Karpas-422 (cell line): ENCODE measurements around the gene UNC5B. TPM values are rescaled to one million over a fixed set of nuclear protein-coding genes. Genes with fewer than 3 reads are reported as not detected.

ENCODE experiments used
- DNase-seq: peaks from one replicate; pipeline ENCODE4 v3.0.0-alpha.2; 2015
- H2AFZ ChIP-seq: fragments of 200-600 bp; sonication (generic); 2 replicates; pipeline ENCODE4 v1.6.1; 2014; ENCODE audit warnings: antibody characterized with exemption, low read length, mixed read lengths
- H3K27ac ChIP-seq: fragments of 200-600 bp; sonication (generic); 2 replicates; pipeline ENCODE4 v1.5.1; 2014; ENCODE audit warnings: mild to moderate bottlenecking, low read length, moderate library complexity
- H3K27me3 ChIP-seq: fragments of 200-600 bp; sonication (generic); 2 replicates; pipeline ENCODE4 v1.6.1; 2014; ENCODE audit warnings: low read length, mixed read lengths
- H3K36me3 ChIP-seq: fragments of 200-600 bp; sonication (generic); 2 replicates; pipeline ENCODE4 v1.6.1; 2014; ENCODE audit warnings: low read length, mixed read lengths; ENCODE audit not compliant: insufficient read depth
- H3K4me1 ChIP-seq: fragments of 200-600 bp; sonication (generic); 2 replicates; pipeline ENCODE4 v1.6.1; 2014; ENCODE audit warnings: mild to moderate bottlenecking, low read length, mixed read lengths
- H3K4me2 ChIP-seq: fragments of 200-600 bp; sonication (generic); 2 replicates; pipeline ENCODE4 v1.6.1; 2014; ENCODE audit warnings: low read length, low read depth, mild to moderate bottlenecking; ENCODE audit not compliant: poor library complexity, severe bottlenecking
- H3K4me3 ChIP-seq: fragments of 200-600 bp; sonication (generic); 2 replicates; pipeline ENCODE4 v1.5.1; 2014; ENCODE audit warnings: mild to moderate bottlenecking, antibody characterized with exemption, low read length, mixed read lengths
- H3K79me2 ChIP-seq: fragments of 200-600 bp; sonication (generic); 2 replicates; pipeline ENCODE4 v1.6.1; 2014; ENCODE audit warnings: mild to moderate bottlenecking, low read length, mixed read lengths
- H3K9ac ChIP-seq: fragments of 200-600 bp; sonication (generic); 2 replicates; pipeline ENCODE4 v1.6.0; 2014; ENCODE audit warnings: low read length
- H3K9me2 ChIP-seq: fragments of 200-600 bp; sonication (generic), shearing (Covaris generic); replicated peaks from 2 replicates; pipeline ENCODE4 v1.6.0; 2014; ENCODE audit warnings: mild to moderate bottlenecking, low read length, moderate library complexity; ENCODE audit not compliant: insufficient read depth
- H3K9me3 ChIP-seq: fragments of 300-700, 200-600 bp; sonication (generic); 2 replicates; pipeline ENCODE4 v1.6.1; 2014; ENCODE audit warnings: low read length, mixed read lengths
- H4K20me1 ChIP-seq: fragments of 200-600 bp; sonication (generic); 2 replicates; pipeline ENCODE4 v1.6.1; 2014; ENCODE audit warnings: mild to moderate bottlenecking, antibody characterized with exemption, low read length, low read depth; ENCODE audit not compliant: insufficient read depth
- total RNA-seq: library from RNA; depleted of rRNA; stranded (reverse); fragments of >200 nt; shearing (Covaris generic); gene quantifications from 2 replicates; pipeline ENCODE4 v1.2.3, GENCODE V29; 2014; ENCODE audit warnings: low replicate concordance; rRNA removed

The UNC5B gene
- total RNA-seq, 1 experiment from 2014 or later, result not detected

DNA sequence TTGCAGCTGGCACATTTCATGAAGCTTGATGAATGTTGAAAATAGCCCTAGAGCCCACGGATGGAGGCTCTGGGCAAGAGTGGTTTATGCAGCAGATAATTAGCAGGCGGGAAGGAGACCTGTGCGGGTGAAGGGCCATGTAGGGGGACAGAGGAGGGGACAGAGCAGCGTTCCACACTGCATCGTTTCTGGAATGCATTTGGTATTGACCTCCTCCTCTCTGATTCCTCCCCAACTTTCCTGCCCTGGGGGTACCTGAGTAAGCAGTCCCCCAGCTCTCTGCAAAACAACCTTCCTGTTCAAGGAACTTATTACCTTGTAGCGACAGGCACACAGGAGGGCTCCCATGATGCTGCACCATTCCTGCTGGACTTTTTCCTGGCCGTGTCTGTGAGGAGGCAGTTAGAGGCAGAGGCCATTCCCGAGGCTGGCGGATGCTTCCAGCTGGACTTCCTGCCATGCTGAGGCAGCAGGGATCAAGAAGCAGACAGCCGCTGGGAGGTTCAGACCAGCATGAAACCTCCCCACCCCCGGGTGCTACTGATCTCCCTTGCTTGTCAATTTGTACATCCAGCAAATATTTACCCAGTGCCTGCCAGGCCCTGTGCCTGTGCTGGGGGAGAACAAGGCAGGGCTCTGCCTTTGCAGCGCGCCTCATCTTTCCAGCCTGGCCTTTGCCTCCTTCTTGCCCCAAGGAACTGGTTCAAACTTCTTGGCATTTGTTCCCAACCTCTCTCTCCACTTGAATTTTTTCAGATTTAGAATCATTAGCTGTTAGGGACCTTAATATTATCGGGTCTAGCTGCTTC is 135.4 kb downstream of the UNC5B start:
- H3K4me2 ChIP-seq, result no peak overlapping the region
- H3K36me3 ChIP-seq, result no peaks in the 10 kb centered on the region
- no peaks in the 10 kb centered on the region for H3K9me2 ChIP-seq
- no peaks in the 10 kb centered on the region for H3K4me1 ChIP-seq
- no peak overlapping the region for H3K9ac ChIP-seq
- no peak overlapping the region for H3K27ac ChIP-seq
- H3K79me2 ChIP-seq, result no peaks in the 10 kb centered on the region
- H3K4me3 ChIP-seq, result no peak overlapping the region
- peaks cover 21% of the 10 kb centered on the region for H4K20me1 ChIP-seq
- no peaks in the 10 kb centered on the region for H3K27me3 ChIP-seq
- no peak overlapping the region for H2AFZ ChIP-seq
- no peak for DNase-seq
- no peaks in the 10 kb centered on the region for H3K9me3 ChIP-seq

DNA sequence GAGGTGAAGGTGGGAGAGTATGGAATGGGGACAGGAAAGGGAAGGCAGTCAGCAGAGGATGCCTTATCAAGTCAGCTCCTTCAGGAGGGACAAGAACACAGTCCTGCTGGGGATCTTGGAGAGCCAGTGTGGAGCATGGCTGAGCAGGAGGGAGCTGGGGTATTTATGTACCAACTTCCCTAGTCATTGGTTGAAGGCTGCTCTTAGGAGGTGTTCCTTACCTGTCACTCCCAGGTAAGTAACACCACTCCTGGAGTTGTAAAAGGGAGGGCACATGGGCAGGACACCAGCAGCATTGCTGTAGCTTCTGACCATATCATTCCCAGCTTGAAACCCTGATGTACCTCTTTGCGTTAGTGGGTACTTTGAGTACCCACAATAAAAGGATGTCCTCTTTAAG is 136.5 kb downstream of the UNC5B start:
- peaks cover 21% of the 10 kb centered on the region for H4K20me1 ChIP-seq
- no peaks in the 10 kb centered on the region for H3K36me3 ChIP-seq
- H3K9me2 ChIP-seq, result no peaks in the 10 kb centered on the region
- H3K27ac ChIP-seq, result no peak overlapping the region
- DNase-seq, result no peak
- H3K4me1 ChIP-seq, result no peaks in the 10 kb centered on the region
- H3K4me3 ChIP-seq, result no peak overlapping the region
- H3K27me3 ChIP-seq, result no peaks in the 10 kb centered on the region
- H2AFZ ChIP-seq, result no peak overlapping the region
- H3K79me2 ChIP-seq, result no peaks in the 10 kb centered on the region
- no peak overlapping the region for H3K9ac ChIP-seq
- H3K9me3 ChIP-seq, result no peaks in the 10 kb centered on the region
- no peak overlapping the region for H3K4me2 ChIP-seq

DNA sequence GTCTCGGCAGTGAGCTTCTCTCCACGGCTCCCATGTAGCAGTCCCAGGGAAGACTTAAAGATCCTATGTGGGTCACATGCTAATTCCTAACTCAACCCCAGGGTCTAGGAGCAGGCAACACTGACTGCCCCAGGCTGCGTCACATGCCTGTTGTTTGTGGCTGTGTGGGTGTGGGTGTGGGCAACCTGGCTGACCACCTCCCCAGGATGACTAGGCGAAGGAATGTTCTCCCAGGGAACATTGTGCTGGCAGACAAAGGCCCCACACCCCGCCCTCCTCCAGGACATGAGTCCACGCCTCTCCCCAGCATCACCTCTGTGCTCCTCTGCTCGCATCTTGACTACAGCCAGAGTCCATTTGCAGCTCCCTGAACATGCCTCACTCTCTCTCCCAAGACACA is 137.0 kb downstream of the UNC5B start:
- H3K79me2 ChIP-seq, result no peaks in the 10 kb centered on the region
- H3K4me2 ChIP-seq, result no peak overlapping the region
- peaks cover 20% of the 10 kb centered on the region for H4K20me1 ChIP-seq
- H3K36me3 ChIP-seq, result no peaks in the 10 kb centered on the region
- no peaks in the 10 kb centered on the region for H3K9me2 ChIP-seq
- H3K27me3 ChIP-seq, result no peaks in the 10 kb centered on the region
- no peaks in the 10 kb centered on the region for H3K4me1 ChIP-seq
- no peaks in the 10 kb centered on the region for H3K9me3 ChIP-seq
- no peak overlapping the region for H3K27ac ChIP-seq
- DNase-seq, result no peak
- no peak overlapping the region for H3K4me3 ChIP-seq
- H2AFZ ChIP-seq, result no peak overlapping the region
- H3K9ac ChIP-seq, result no peak overlapping the region

DNA sequence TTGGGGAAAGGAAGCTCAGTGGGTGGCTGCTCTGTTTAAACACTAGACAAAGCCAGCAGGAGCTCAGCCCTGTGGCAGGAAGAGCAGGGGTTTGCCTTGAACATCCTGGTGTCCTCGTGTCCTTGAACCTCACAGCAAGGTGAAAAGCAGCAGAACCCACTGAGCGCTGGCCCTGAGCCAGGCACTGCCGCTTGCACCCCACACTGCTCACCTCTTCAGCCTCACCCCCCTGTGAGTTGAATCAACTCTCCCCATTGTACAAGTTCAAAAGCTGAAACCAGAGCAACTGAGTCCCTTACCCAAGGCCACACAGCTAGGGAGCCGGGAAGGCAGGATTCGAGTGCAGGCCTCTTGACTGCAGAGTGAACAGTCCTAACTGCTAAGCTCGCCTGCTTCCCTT is 138.7 kb downstream of the UNC5B start:
- Histone ChIP-seq H3K4me3 (no peak overlapping the region), H3K4me1 (no peaks in the 10 kb centered on the region), H3K9ac (no peak overlapping the region), H2AFZ (no peak overlapping the region), H3K36me3 (no peaks in the 10 kb centered on the region), H3K9me3 (no peaks in the 10 kb centered on the region), H3K27ac (no peak overlapping the region), H3K9me2 (no peaks in the 10 kb centered on the region), H3K79me2 (no peaks in the 10 kb centered on the region), H3K4me2 (no peak overlapping the region), H3K27me3 (no peaks in the 10 kb centered on the region), H4K20me1 (peaks cover 6% of the 10 kb centered on the region)
- no peak for DNase-seq

DNA sequence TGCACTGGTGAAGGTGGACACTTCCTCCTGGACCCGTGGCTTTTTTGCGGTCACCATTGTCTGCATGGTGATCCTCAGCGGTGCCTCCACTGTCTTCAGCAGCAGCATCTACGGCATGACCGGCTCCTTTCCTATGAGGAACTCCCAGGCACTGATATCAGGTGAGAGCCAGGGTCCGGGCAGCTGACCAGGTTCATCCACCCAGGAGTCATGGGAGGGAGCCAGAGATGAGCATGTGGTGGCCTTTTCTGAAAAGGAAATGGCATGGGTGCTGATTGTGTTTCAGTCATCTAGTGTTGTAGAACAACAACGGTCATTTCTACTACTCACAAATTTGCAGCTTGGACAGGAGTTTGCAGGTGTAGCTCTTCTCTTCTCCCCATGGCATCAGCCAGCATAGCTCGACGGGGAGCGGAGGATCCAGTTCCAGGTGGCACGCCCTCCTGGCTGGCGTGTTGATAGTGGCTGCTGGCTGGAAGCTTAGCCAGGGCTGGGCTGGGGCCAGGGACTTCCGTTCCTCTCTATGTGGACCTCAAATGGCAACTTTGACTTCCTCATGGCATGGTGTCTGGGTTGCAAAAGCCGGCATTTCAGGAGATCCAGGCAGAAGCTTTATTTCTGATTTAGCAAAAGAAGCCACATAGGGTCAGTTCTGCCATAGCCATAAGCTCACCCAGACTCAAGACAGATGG is 139.4 kb downstream of the UNC5B start:
- Histone ChIP-seq H3K9me2 (no peaks in the 10 kb centered on the region), H3K79me2 (no peaks in the 10 kb centered on the region), H4K20me1 (peaks cover 6% of the 10 kb centered on the region; the same call in 1 of the 2 replicates), H3K9ac (no peak overlapping the region), H3K27ac (no peak overlapping the region), H3K4me2 (no peak overlapping the region), H3K9me3 (no peaks in the 10 kb centered on the region), H3K4me1 (no peaks in the 10 kb centered on the region), H3K4me3 (no peak overlapping the region), H3K27me3 (no peaks in the 10 kb centered on the region), H3K36me3 (no peaks in the 10 kb centered on the region), H2AFZ (no peak overlapping the region)
- no peak for DNase-seq

Other genes with a start within 250 kb of the UNC5B start
- 3.4 and 3.5 TPM in 2 replicates for gene SLC29A3, start 106.7 kb downstream of the UNC5B start, total RNA-seq
- 0.47 and 2.1 TPM in 2 replicates for gene CDH23, start 184.3 kb downstream of the UNC5B start, total RNA-seq